Renal pelvis (tissue), 4 donors: ENCODE measurements around the gene KCNK7. TPM values are rescaled to one million over a fixed set of nuclear protein-coding genes. Genes with fewer than 3 reads are reported as not detected.

Source experiments
- DNase-seq: peaks from one replicate; pipeline ENCODE4 v3.0.0-alpha.2; 2013
- polyA plus RNA-seq, 3 donors: library from polyadenylated mRNA; unstranded; fragments of 120-200 nt; gene quantifications; one replicate each; pipeline ENCODE4 v1.2.1, GENCODE V29; 2013; ENCODE audit not compliant: insufficient read length in 3 of 3

The KCNK7 gene
- polyA plus RNA-seq, 3 donors = 0.21 to 0.27 (median 0.27) TPM

DNA sequence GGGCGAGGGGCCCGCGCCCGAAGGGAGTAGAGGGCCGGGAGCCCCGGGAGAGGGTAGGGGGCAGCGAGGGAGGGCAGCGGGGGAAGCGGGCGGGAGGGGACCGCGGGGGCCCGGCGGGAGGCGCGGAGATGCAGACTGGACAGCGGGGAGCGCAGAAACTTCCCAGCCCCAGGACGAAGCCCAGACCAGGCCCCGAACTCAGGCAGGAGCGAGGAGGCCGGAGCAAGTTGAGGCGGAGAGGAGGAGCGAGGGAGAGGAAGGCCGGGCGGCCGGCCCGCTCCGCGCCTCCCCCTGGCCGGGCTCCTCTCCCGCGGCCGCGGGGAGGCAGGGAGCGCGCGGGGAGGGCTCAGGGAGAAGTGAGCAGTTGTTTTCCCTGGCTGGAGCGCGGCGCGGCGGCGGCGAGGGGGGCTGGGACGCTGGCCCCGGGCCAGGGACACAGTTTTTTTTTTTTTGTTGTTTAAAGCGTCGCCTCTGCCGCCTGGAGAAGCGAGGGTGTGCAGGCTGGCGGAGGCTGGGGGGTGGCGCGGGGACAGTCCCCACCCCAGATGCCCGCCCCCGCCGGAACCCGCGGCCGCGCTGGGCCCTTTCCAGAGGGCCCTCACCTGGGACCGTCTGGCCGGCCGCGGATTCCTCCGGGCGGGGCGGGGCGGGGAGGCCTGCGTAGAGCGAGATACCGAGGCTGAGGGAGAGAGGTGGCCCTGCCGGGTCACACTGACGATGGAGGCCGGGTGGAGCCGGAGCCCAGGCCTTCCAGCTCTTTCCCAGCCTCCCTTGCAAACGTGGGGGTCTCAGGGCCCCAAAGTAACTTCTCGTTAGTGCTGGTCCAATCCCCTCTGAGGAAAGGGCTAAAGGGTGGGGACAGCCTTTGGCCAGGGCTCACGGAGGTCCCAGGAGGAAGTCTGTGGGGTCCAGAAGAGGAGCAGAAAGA is 37.3 kb downstream of the KCNK7 start, which contains the start of gene LTBP3:
Gene LTBP3 (minus strand): TSS at position 358 of the 928 bp plus-strand sequence. CDS start 400 bp downstream, outside the sequence.
- peak; percentile 86 for DNase-seq

DNA sequence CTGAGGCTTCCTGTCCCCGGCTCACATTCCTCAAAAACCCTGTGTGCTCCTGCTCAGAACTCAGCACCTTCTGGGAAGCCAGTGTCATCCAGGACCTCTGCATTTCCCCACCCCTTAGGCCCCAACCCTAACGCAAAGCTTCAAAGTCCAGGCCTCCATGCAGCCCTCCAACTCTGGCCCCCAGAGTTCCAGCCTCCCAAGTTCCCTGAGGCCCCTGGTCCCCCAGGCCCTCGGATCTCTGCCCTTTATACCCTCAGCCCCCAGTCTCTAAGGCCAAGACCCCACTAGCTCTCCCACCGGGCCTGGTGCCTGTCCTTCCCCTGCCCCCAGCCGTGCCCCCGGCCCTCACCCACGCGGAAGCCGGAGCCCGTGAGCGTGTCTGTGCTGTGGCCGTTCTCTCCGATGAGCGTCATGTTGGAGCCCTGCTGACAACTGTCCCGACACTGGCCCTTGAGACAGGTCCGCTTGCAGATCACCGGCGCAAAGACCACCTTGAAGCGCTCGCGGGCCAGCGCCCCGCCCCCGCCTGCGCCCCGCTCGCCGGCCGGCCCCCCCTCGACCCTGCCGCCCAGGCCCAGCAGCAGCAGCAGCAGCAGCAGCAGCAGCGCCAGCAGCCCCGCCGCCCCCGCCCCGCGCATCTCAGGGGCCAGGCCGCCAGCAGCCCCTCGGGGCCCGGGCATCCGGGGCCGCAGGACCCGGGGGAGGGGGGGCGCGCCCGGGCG is 38.2 kb downstream of the KCNK7 start:
- no peak for DNase-seq

DNA sequence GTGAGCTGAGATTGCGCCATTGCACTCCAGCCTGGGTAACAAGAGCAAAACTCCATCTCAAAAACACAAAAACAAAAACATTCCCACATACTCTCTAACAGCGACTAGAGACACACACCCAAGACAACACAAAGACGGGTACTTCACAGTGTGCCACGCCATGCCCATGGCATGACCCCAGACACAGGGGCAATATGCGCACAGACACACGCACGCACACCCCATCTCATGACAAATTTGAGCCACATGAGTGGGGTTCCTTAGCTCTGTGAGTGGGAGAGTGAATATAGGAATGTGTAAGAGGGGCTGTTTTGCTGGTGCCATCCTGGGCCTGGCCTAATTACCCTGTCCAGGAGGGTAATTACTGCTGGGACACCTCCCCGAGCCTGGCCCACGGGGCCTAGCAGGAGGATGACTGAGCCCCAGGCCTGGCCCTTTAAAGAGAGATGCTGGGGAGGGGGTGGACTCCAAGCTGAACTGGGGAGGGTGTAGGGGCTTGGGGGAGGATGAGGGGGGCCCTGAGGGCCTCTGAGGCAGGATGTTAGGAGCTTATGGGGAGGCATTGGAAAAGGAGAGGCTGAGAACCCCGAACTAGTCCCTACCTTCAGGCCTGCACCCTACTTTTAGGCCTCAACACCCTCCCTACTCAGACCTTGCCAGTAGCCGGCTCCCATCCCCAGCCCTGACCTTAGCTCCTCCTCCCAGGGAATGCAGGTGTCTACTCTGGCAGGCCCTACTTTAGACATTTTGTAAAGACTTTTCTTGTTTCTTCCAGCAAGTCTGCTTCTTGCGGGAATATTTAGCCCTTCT is 38.9 kb downstream of the KCNK7 start:
- DNase-seq = no peak

- no peak for DNase-seq
These were observed 39.8 kb downstream of the KCNK7 start for GRCh38 chr11:65555693-65556231.

DNA sequence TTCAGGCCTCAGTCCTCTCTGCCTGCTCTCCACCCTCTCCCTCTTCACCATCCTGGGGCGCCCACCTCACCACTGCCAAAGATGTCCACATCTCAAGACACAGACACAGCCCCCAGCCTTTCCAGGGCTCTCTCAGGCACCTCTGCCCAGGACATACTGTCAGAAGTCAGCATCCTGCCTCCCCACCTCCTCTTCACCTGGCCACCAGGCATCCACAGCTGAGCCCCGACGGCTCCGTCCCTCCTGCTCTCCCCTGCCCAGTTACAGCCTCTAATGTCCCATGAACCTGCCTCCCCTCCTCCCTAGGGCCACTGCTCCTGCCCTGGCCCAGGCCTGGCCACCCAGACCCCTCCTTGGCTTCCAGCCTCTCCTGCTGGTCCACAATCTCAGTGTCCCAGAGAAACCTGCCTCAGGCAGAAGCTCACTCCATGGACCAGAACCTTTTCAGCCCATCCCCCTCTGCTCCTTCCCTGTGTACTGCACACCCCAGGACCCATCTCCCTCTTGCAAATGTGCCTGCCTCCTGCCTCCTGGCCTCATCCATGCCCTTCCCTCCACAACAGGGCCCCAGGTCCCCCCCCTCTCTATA is 40.7 kb downstream of the KCNK7 start:
- no peak for DNase-seq

DNA sequence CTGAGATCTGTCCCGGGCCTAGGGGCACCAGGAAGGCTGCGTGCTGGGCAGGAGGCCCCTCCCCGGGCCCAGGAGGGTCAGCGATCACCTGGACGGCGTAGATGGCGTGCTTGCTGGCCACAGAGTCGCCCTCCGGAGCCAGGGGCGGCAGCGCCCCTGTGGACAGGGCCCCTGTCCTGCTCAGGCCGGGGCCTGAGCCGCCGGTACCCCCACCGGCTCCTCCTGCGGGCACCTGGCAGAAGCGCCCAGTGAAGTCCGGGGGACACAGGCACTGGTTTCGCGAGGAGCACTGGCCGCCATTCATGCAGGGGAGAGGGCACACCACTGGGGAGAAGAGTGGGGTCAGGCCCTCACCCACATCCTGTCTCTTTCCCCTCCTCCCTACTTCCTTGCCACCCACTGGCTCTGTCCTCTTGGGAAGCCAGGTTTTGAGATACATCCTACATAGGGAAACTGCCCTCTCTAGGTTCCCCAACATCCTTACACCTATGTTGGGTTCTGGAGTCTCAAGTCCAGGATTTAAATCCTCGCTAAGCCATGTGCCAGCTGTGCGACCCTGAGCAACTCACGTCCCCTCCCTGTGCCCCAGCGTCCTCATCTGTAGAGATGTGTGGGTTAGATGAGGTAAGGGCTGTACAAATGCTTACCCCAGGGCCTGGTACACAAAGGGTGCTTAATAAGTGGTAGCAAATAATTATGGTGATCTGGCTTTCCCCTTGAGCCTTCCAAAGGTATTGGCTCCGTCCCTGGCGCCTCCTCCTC is 41.4 kb downstream of the KCNK7 start:
- no peak for DNase-seq

DNA sequence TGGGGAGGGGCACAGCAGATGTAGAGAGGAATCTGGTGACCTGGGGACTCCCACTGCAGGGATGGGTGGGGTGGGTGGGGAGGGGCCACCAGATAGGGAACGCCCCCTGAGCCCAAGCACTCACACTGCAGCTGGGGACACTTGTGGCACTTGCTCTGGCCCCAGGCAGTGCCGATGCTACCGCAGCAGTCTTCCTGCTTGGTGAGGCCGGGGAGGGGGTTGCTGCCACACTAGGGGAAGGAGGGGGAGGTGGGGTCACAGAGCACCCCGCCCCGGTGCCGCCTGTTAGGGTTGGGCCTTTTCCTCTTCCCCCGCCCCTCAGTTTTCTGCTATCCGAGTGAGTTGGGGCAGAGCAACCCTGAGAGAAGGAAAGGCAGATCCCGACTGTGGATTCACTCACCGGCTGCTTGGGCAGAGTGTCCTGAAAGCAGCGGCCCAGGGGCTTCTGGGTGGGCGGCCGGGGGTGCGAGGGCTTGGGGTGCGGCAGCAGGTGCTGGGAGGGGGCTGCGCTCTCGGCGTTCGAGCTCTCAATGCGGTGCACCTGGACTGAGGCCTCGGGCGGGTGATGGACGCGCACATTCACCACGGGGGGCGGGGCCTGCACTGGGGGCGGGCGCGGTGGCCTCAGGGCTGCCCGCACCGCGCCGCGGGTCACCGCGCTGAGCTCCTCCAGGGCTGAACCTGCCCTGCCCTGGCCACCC is 42.1 kb downstream of the KCNK7 start:
- no peak for DNase-seq

GRCh38 chr11:65552388-65552951 is 43.1 kb downstream of the KCNK7 start:
- DNase-seq = no peak

GRCh38 chr11:65551572-65552387 is 43.8 kb downstream of the KCNK7 start:
- no peak for DNase-seq

- no peak for DNase-seq
These were observed 46.5 kb downstream of the KCNK7 start for GRCh38 chr11:65549096-65549495.

DNA sequence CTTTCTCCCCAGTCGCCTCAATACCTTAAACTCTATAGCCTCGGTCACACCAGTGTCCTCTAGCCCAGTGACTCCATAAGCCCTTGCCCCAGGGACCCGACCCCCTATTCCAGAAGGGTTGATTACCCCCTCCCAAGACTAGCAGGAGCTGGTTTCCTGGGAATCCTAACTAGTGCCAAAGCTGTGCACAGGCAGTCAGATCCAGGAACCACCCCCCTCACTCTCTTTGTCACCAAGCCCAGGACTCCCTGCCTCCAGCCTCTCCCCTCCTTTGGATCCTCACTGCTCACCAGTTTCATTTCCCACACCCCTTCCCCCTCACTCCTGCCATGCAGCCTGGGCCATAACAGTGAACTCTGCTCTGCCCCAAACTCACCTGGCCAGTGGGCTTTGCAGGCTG is 47.2 kb downstream of the KCNK7 start:
- DNase-seq = no peak

DNA sequence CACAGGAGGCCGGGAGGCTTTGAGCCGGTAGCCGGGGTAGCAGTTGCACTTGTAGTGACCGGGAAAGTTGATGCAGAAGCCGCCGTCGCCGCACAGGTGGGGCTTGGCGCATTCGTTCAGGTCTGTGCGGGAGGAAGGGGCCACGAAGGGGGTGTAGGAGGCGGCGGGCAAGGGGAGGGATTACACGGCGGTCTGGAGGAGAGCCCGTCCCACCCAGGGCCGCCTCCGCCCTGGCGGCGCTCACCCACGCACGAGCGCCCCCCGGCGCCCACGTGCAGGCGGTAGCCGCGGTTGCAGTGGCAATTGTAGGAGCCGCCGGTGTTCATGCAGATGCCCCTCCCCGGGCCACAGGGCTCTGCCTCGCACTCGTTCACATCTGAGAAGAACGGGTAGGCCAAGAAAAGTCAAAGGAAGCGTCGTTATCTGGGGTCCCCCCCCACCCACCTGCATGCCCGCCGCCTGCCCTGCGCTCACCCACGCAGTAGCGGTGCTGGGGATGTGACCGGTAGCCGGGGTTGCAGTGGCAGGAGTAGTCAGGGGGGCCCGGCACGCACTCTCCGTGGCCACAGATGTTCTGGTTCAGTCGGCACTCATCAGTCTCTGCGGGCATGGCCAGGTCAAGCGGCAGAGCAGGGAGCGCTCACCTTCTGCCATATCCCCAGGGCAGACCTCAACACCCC is 48.0 kb downstream of the KCNK7 start:
- no peak for DNase-seq

GRCh38 chr11:65546217-65546958 is 49.2 kb downstream of the KCNK7 start:
- peak; percentile 75 for DNase-seq

DNA sequence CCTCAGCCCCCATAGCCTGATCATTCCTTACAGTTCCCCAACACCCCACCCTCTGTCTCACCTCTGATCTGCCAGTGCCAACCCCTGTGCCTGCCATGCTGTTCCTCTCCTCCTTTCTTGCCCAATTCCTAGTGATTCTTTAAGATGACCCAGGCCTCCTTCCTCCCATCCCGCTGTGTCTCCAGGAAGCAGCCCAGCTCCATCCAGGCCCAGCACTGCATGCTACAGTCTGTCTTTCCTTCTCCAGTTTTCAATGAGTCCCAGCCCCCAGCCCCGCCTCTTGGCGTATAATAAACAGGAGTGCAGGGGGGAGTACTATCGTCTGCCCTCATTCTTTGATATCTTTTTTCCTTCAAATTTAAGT is 49.8 kb downstream of the KCNK7 start:
- no peak for DNase-seq
